ENCODE measurements around the gene ECE1.

The ECE1 gene

DNA sequence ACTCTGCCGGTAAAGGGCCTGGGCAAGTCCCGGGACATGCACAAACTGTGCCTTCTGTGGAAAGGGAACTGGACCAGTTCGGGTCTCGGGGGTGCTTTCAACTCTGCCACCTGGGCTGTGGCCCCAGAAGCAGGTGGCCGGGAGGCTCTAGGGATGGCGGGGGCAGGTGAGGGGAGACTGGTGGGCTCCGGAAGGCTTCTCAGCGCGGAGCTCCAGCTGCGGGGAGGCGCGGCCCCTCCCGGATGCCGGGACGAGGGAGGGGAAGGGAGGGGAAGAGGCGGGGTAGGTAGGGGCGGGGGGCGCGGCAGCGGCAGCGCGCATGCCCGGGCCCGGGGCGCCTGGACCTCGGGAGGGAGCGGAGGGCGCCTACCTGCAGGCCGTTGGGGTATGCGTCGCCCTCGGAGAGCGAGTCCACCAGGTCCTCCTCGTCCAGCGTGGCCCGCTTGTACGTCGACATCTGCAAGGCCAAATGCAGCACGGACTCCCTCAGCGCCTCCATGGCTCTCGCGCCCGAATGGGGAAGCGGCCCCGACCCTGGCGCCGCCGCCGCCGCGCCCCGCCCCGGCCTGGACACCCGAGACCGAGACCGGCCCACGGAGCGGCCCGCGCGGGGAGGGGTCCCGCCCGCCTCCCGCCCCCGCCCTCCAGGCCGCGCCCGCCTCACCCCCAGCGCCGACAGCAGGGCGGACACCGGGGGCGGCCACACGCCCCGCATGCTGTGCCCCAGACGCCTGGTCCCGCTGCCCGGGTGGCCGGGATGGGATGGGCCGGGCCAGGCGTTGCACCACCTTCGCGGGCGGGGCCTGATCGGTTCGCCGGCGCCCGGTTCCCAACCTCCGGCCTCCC is at the start of gene ECE1:
TSS of gene ECE1 (minus strand) at position 764 of the 846 bp plus-strand sequence. CDS start at position 715, 49 bp downstream.
- H3K4me3 ChIP-seq (ENCODE audit: low read depth, low read length): peak within 1 kb of the TSS; percentile 59
- TF ChIP-seq, protein P1, sequence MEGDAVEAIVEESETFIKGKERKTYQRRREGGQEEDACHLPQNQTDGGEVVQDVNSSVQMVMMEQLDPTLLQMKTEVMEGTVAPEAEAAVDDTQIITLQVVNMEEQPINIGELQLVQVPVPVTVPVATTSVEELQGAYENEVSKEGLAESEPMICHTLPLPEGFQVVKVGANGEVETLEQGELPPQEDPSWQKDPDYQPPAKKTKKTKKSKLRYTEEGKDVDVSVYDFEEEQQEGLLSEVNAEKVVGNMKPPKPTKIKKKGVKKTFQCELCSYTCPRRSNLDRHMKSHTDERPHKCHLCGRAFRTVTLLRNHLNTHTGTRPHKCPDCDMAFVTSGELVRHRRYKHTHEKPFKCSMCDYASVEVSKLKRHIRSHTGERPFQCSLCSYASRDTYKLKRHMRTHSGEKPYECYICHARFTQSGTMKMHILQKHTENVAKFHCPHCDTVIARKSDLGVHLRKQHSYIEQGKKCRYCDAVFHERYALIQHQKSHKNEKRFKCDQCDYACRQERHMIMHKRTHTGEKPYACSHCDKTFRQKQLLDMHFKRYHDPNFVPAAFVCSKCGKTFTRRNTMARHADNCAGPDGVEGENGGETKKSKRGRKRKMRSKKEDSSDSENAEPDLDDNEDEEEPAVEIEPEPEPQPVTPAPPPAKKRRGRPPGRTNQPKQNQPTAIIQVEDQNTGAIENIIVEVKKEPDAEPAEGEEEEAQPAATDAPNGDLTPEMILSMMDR (IDR thresholded peaks at IDR 0.05; ENCODE audit: borderline replicate concordance, insufficient read depth, low read depth, low read length): no peak

GRCh38 chr1:21339356-21340229 is 49.3 kb upstream of the ECE1 start:
- TF ChIP-seq, protein P1 (IDR thresholded peaks at IDR 0.05; ENCODE audit: borderline replicate concordance, insufficient read depth, low read depth, low read length): no peak
- H3K4me3 ChIP-seq (ENCODE audit: low read depth, low read length): no peak overlapping the region

- TF ChIP-seq, protein P1 (IDR thresholded peaks at IDR 0.05; ENCODE audit: borderline replicate concordance, insufficient read depth, low read depth, low read length): no peak
Observed at GRCh38 chr1:21338573-21339355, 48.5 kb upstream of the ECE1 start.

DNA sequence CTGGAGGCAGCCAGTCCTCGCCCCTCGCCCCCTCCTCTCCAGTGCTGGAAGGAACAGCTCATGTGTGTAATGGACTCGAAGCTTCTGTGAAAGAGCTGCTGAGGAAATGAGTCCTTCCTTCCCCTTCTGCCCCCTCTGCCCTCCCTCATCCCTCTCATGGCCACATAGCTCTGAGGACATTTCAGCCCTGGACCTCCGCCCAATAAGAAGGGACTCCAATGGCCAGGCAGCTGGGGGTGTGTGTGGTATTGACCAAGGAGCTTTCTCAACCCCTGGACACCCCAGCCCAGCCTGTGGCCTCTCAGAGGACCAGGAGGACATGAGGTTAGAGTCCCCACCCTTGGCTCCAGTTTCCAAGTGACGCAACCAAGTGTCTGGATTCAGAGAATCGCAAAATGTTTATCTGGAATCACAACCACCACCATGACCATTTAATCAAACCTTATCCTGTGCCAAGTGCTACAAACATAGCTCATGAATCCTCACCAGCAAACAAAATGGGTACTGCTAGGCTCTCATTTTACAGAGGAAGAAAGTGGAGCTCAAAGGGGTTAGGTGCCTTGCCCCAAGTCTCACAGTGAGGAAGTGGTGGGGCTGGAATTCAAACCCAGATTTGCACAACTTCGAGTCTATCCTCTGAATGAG is 47.8 kb upstream of the ECE1 start:
- TF ChIP-seq, protein P1 (IDR thresholded peaks at IDR 0.05; ENCODE audit: borderline replicate concordance, insufficient read depth, low read depth, low read length): no peak
- no peak overlapping the region for H3K4me3 ChIP-seq (ENCODE audit: low read depth, low read length)

More at GRCh38 chr1:21338573-21339355, 48.5 kb upstream of the ECE1 start:
- H3K4me3 ChIP-seq (ENCODE audit: low read depth, low read length): no peak overlapping the region

GRCh38 chr1:21337454-21337927 is 47.2 kb upstream of the ECE1 start:
- H3K4me3 ChIP-seq (ENCODE audit: low read depth, low read length): no peak overlapping the region
- TF ChIP-seq, protein P1 (IDR thresholded peaks at IDR 0.05; ENCODE audit: borderline replicate concordance, insufficient read depth, low read depth, low read length): no peak

DNA sequence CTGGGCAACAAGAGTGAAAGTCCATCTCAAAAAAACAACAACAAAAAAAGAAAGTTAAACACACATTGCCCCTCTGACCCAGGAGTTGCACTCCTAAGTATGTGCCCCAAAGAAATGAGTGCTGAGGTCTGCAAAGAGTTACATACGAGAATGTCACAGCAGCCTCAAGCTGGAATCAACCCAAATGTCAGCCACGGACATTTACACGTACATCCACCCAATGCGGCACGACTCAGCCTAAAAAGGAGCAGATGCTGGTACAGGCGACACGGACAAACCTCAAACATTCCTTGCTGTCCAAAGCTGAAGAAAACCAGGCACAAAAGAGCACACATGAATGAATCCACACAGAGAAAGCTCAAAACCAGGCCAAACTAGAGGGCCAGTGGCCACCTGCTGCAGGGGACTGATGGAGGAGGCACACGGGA is 46.8 kb upstream of the ECE1 start:
- TF ChIP-seq, protein P1 (IDR thresholded peaks at IDR 0.05; ENCODE audit: borderline replicate concordance, insufficient read depth, low read depth, low read length): no peak
- H3K4me3 ChIP-seq (ENCODE audit: low read depth, low read length): no peak overlapping the region

All from GM12875 (cell line).